Breast epithelium (tissue), 3 donors: ENCODE measurements around the gene SLC12A7.

ENCODE experiments used
- CTCF ChIP-seq, 3 donors: fragments of 450-650 bp; IDR thresholded peaks; one replicate each; pipeline ENCODE4 v1.5.1; 2016 to 2017; ENCODE audit warnings: antibody characterized with exemption in 3 of 3, mild to moderate bottlenecking in 3 of 3, moderate library complexity in 3 of 3
- POLR2A ChIP-seq: fragments of 450-650 bp; IDR thresholded peaks from one replicate; pipeline ENCODE4 v1.6.1; 2016; ENCODE audit warnings: antibody characterized with exemption, mild to moderate bottlenecking, moderate library complexity
- POLR2AphosphoS5 ChIP-seq, 3 donors: sonication (generic); formaldehyde crosslinking; IDR thresholded peaks; one replicate each; pipeline ENCODE4 v1.6.1; 2017; ENCODE audit warnings: antibody characterized with exemption in 3 of 3

- TF ChIP-seq POLR2A, result no peak
- no peak for TF ChIP-seq CTCF (IDR thresholded peaks at IDR 0.05)
- TF ChIP-seq POLR2AphosphoS5 (IDR thresholded peaks at IDR 0.05), result no peak
Observed at GRCh38 chr5:1155191-1156032, 43.5 kb upstream of the SLC12A7 start.
